ENCODE results near the gene SORCS2.

Gene SORCS2

GRCh38 chr4:7196288-7196651, 3.9 kb downstream of the SORCS2 start:
- no peak for DNase-seq (ENCODE audit: extremely low spot score)
- ChIA-PET CTCF (interaction anchor here (0.5 to 1.4 kb wide), 4 partner anchors 19 to 100 kb away, joined by 3 to 5 read pairs (median 4); no protein-coding TSS in a partner anchor), POLR2A (interaction anchor here (0.7 to 1.6 kb wide), 2 partner anchors 11 to 520 kb away, joined by 3 read pairs; no protein-coding TSS in a partner anchor)
- TF ChIP-seq CTBP1 (IDR thresholded peaks at IDR 0.05; ENCODE audit: borderline replicate concordance), result no peak
- no peak for TF ChIP-seq FOXM1 (IDR thresholded peaks at IDR 0.05; ENCODE audit: borderline replicate concordance)
- TF ChIP-seq PKNOX1 (IDR thresholded peaks at IDR 0.05), result no peak
- TF ChIP-seq L3MBTL2 (conservative IDR thresholded peaks at IDR 0.05), result no peak
- TF ChIP-seq HDGF (IDR thresholded peaks at IDR 0.05; ENCODE audit: borderline replicate concordance), result no peak
- TF ChIP-seq LEF1 (IDR thresholded peaks at IDR 0.05; ENCODE audit: borderline replicate concordance), result no peak
- no peak for TF ChIP-seq ZNF384 (IDR thresholded peaks at IDR 0.05)
- no peak for TF ChIP-seq SP1 (IDR thresholded peaks at IDR 0.05)
- no peak for TF ChIP-seq BHLHE40 (IDR thresholded peaks at IDR 0.05; ENCODE audit: borderline replicate concordance)
- TF ChIP-seq ELF4 (IDR thresholded peaks at IDR 0.05), result no peak
- no peak for TF ChIP-seq TARDBP (IDR thresholded peaks at IDR 0.05)
- no peak for TF ChIP-seq FOXK2 (IDR thresholded peaks at IDR 0.05)
- no peak for TF ChIP-seq FOXA1 (IDR thresholded peaks at IDR 0.05)
- no peak for TF ChIP-seq SUZ12 (IDR thresholded peaks at IDR 0.05)
- TF ChIP-seq ARNT (IDR thresholded peaks at IDR 0.05), result no peak
- no peak for TF ChIP-seq NFRKB (IDR thresholded peaks at IDR 0.05)

GRCh38 chr4:7196736-7197135, 4.4 kb downstream of the SORCS2 start:
- CTCF ChIA-PET, result interaction anchor here (0.5 to 2.3 kb wide), 6 partner anchors 10 to 100 kb away, joined by 3 to 5 read pairs (median 4); no protein-coding TSS in a partner anchor
- TF ChIP-seq PKNOX1 (IDR thresholded peaks at IDR 0.05), result no peak
- TF ChIP-seq HDGF (IDR thresholded peaks at IDR 0.05; ENCODE audit: borderline replicate concordance), result no peak
- TF ChIP-seq NFRKB (IDR thresholded peaks at IDR 0.05), result no peak
- no peak for TF ChIP-seq BHLHE40 (IDR thresholded peaks at IDR 0.05; ENCODE audit: borderline replicate concordance)
- TF ChIP-seq L3MBTL2 (conservative IDR thresholded peaks at IDR 0.05), result no peak
- TF ChIP-seq ARNT (IDR thresholded peaks at IDR 0.05), result no peak
- no peak for TF ChIP-seq FOXK2 (IDR thresholded peaks at IDR 0.05)
- no peak for TF ChIP-seq ELF4 (IDR thresholded peaks at IDR 0.05)
- TF ChIP-seq FOXM1 (IDR thresholded peaks at IDR 0.05; ENCODE audit: borderline replicate concordance), result no peak
- no peak for TF ChIP-seq LEF1 (IDR thresholded peaks at IDR 0.05; ENCODE audit: borderline replicate concordance)
- TF ChIP-seq FOXA1 (IDR thresholded peaks at IDR 0.05), result no peak
- no peak for TF ChIP-seq SUZ12 (IDR thresholded peaks at IDR 0.05)
- no peak for TF ChIP-seq TARDBP (IDR thresholded peaks at IDR 0.05)
- no peak for TF ChIP-seq SP1 (IDR thresholded peaks at IDR 0.05)
- no peak for TF ChIP-seq ZNF384 (IDR thresholded peaks at IDR 0.05)
- TF ChIP-seq CTBP1 (IDR thresholded peaks at IDR 0.05; ENCODE audit: borderline replicate concordance), result no peak
- POLR2A ChIA-PET, result no interaction called here
- no peak for DNase-seq (ENCODE audit: extremely low spot score)

GRCh38 chr4:7197910-7198309, 5.6 kb downstream of the SORCS2 start:
- ChIA-PET POLR2A (no interaction called here), CTCF (interaction anchor here (0.6 to 2.3 kb wide), 5 partner anchors 8 to 137 kb away, joined by 3 to 5 read pairs (median 3); no protein-coding TSS in a partner anchor)
- no peak for TF ChIP-seq HDGF (IDR thresholded peaks at IDR 0.05; ENCODE audit: borderline replicate concordance)
- TF ChIP-seq CTBP1 (IDR thresholded peaks at IDR 0.05; ENCODE audit: borderline replicate concordance), result no peak
- TF ChIP-seq NFRKB (IDR thresholded peaks at IDR 0.05), result no peak
- TF ChIP-seq ARNT (IDR thresholded peaks at IDR 0.05), result no peak
- no peak for TF ChIP-seq LEF1 (IDR thresholded peaks at IDR 0.05; ENCODE audit: borderline replicate concordance)
- TF ChIP-seq FOXK2 (IDR thresholded peaks at IDR 0.05), result no peak
- DNase-seq (ENCODE audit: extremely low spot score), result no peak

- TF ChIP-seq SUZ12 (IDR thresholded peaks at IDR 0.05) (no peak), ARNT (IDR thresholded peaks at IDR 0.05) (no peak), HDGF (IDR thresholded peaks at IDR 0.05; ENCODE audit: borderline replicate concordance) (no peak), FOXM1 (IDR thresholded peaks at IDR 0.05; ENCODE audit: borderline replicate concordance) (no peak), LEF1 (IDR thresholded peaks at IDR 0.05; ENCODE audit: borderline replicate concordance) (no peak), SP1 (IDR thresholded peaks at IDR 0.05) (no peak), TARDBP (IDR thresholded peaks at IDR 0.05) (no peak), FOXA1 (IDR thresholded peaks at IDR 0.05) (no peak), PKNOX1 (IDR thresholded peaks at IDR 0.05) (no peak), L3MBTL2 (conservative IDR thresholded peaks at IDR 0.05) (no peak), NFRKB (IDR thresholded peaks at IDR 0.05) (no peak)
- no peak for DNase-seq (ENCODE audit: extremely low spot score)
- CTCF ChIA-PET, result interaction anchor here (0.9 to 2.3 kb wide), 5 partner anchors 9 to 137 kb away, joined by 3 to 5 read pairs (median 3); no protein-coding TSS in a partner anchor
- POLR2A ChIA-PET, result no interaction called here
Measured at GRCh38 chr4:7198440-7199128, 6.2 kb downstream of the SORCS2 start.

- TF ChIP-seq NFRKB (IDR thresholded peaks at IDR 0.05), result no peak
- TF ChIP-seq ARNT (IDR thresholded peaks at IDR 0.05), result no peak
- TF ChIP-seq FOXA1 (IDR thresholded peaks at IDR 0.05), result no peak
- TF ChIP-seq TARDBP (IDR thresholded peaks at IDR 0.05), result no peak
- no peak for TF ChIP-seq SUZ12 (IDR thresholded peaks at IDR 0.05)
- no peak for TF ChIP-seq L3MBTL2 (conservative IDR thresholded peaks at IDR 0.05)
- no peak for TF ChIP-seq BHLHE40 (IDR thresholded peaks at IDR 0.05; ENCODE audit: borderline replicate concordance)
- no peak for TF ChIP-seq CTBP1 (IDR thresholded peaks at IDR 0.05; ENCODE audit: borderline replicate concordance)
- no peak for TF ChIP-seq LEF1 (IDR thresholded peaks at IDR 0.05; ENCODE audit: borderline replicate concordance)
- no peak for TF ChIP-seq PKNOX1 (IDR thresholded peaks at IDR 0.05)
- ChIA-PET CTCF (interaction anchor here (1.0 kb wide), 1 partner anchor 17 kb away, joined by 3 read pairs; no protein-coding TSS in a partner anchor), POLR2A (no interaction called here)
- no peak for DNase-seq (ENCODE audit: extremely low spot score)
Measured at GRCh38 chr4:7199129-7199725, 6.9 kb downstream of the SORCS2 start.
